Activated CD4-positive, alpha-beta T cell treated with anti-CD3 and anti-CD28 coated beads, Interleukin-2, amount 50 U/mL, for 24 hours (primary cell): ENCODE results near the gene TTC16.

Source experiments
- DNase-seq, 2 donors: peaks; one replicate each; pipeline ENCODE4 v3.0.0-alpha.2; 2020; ENCODE audit warnings: low read depth in 1 of 2, low spot score in 1 of 2

The TTC16 gene

DNA sequence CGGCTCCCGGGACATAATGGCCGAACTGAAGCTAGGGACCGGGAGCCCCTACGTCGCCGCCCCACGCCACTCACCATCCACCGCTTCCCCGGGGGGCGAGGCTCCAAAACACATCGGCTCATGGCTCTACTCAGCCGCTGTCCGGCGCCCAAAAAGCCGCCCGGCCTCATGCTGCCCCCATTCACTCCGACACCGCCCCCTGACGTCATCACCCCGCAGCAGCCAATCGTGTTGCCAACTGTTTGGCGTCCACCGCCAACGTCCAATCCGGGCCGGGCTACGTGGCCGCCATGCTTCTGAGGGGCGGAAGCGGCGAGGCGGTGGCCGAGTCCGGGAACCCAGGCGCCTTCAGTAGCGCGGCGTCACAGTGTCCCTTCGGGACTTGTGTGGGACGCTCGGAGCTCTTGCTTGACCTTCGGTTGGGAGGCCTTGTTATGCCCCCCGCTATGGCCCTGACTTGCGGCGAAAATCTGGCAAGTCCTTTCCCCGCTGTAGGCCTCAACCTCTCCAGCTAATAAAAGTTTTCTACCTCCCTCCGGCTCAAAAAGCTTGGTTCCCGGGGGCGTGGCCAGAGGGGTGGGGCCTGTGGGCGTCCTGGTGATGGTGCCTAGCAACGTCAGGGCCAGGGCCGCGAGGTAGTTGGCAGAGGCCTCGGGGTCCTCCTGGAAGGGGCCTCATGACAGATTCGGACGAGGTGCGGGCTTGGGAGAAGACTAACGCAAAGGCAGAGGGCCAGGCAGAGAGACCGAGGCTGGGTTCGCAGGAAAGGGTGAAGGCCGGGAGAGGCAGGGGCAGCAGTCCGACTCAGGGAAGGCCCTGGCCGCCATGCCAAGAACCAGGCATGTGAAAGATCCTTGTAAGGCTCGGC lies at the start of gene TTC16, which contains the start of gene PTRH1:
Gene TTC16 (plus strand): TSS at position 610 of the 868 bp plus-strand sequence. CDS start 67 bp downstream, at position 677.
Gene PTRH1 (minus strand): TSS at position 194 of the 868 bp plus-strand sequence. CDS start 24 bp downstream, at position 170.
- peak; percentile 94 to 96 for DNase-seq

DNA sequence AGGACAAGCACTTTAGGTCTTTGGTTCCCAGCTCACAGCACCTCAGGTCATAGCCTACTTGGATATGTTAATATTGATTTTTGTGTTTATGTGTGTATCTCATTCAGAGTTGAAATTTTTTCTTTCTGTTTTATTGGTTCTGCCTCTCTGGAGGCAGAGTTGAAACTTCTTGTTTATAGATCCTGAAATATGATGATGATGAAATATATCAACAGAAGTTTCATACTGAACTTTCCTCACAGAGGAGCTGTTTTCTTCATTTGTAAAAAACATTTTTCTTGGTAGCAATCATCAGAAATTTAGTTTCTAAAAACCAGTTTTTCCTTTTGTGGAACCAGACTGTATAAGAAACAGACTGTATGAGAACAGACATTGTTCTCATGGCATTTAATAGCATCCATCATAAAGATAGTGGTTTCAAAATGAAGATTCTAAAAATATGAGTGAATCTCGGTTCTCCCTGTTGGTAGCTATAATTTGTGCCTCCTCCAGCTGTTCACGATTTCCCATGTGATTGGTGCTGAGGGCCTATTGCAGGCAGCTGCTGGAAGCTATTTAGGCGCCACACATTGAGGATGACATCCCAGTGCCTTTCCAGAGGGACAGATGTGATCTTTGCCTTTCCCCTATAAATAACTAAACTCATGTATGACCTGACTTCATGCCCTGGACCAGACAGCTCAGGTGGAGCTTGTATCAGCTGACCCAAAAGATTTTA lies 48.6 kb upstream of the TTC16 start:
- DNase-seq, result no peak

- no peak for DNase-seq
Observed at GRCh38 chr9:127667906-127668305, 48.0 kb upstream of the TTC16 start.

DNA sequence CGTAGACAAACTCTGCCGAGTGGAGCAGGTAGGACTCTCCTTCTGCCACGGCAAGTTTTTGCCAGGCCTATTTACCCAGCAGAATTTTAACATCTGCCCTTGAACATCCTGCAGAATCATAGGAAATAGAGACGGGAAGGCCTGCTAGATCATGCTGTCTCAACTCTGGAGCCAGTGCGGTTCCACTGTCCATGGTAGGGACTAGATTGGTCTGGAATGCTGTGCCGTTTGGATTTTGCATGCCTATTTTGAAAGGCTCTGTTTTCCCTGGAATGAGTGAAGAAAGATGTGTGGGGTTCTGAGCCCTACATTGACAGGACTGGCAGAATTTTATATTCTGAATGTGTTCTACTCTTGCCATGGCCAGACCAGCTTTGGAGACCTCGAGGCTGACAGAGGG lies 42.6 kb upstream of the TTC16 start:
- no peak for DNase-seq

- no peak for DNase-seq
Observed at GRCh38 chr9:127676638-127677037, 39.2 kb upstream of the TTC16 start.

GRCh38 chr9:127679506-127679905 lies 36.4 kb upstream of the TTC16 start:
- DNase-seq, result no peak

- no peak for DNase-seq
Observed at GRCh38 chr9:127680226-127680625, 35.7 kb upstream of the TTC16 start.

- DNase-seq, result no peak
Observed at GRCh38 chr9:127680846-127681245, 35.0 kb upstream of the TTC16 start.

GRCh38 chr9:127682351-127683136 lies 33.3 kb upstream of the TTC16 start:
- DNase-seq, result no peak

DNA sequence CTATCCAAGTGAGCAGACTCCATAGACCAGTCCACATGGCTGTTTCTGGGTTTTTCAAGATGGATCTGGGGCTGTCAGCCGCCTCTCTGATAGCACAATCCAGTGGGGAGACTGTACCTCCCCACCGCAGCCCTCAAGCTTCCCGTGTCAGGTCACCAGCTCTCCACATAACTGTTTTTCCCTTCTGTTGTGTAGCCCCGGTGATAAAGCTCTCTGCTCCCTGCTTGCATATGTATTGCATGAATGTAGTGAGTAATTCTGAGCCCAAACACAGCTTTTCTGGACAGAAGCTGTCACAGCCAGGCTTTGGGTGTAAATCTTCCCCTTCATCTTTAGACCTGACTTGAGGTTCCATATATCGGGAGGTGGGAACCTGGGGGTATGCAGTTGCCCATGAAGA lies 32.2 kb upstream of the TTC16 start:
- no peak for DNase-seq

DNA sequence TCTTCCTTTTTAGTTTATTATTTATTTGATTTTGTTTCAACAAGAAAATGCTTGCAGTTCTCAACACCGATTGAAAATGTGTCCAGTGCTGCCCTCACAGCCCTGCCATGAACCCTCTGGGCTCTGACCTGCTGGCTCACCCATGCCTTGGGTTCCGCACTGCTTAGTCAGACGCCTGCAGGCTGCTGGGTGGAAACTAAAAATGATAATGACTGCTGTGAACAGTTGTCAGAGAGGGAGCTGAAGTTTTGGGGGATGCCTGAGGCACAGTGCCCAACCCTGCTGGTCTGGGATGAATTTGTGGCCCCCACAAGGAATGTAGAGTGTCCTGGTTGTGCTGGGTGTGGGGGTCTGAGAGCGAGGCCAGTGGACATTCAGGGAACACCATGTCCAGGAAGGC lies 31.3 kb upstream of the TTC16 start:
- no peak for DNase-seq

GRCh38 chr9:127686461-127687393 lies 29.2 kb upstream of the TTC16 start:
- DNase-seq, result no peak

GRCh38 chr9:127689329-127690000 lies 26.4 kb upstream of the TTC16 start:
- DNase-seq, result no peak

GRCh38 chr9:127690735-127691134 lies 25.1 kb upstream of the TTC16 start:
- no peak for DNase-seq

- no peak for DNase-seq
Observed at GRCh38 chr9:127692071-127692470, 23.8 kb upstream of the TTC16 start.

DNA sequence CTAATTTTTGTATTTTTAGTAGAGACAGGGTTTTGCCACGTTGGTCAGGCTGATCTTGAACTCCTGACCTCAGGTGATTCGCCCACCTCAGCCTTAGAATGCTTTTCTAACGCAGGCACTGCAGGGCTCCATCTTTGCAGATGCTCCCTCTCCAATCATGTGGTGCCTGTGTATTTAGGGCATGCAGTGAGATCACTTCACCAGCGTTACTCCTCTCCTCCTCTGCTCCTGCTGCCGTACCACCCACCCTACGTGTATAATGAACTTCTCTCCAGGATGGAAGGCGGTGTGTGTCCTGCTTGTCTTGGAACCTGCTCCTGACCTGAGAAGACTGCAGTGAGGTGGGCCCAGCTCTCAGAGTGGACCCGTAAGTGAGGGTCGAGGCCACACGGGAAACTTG lies 22.7 kb upstream of the TTC16 start:
- no peak for DNase-seq

GRCh38 chr9:127693697-127694096 lies 22.2 kb upstream of the TTC16 start:
- DNase-seq, result no peak

DNA sequence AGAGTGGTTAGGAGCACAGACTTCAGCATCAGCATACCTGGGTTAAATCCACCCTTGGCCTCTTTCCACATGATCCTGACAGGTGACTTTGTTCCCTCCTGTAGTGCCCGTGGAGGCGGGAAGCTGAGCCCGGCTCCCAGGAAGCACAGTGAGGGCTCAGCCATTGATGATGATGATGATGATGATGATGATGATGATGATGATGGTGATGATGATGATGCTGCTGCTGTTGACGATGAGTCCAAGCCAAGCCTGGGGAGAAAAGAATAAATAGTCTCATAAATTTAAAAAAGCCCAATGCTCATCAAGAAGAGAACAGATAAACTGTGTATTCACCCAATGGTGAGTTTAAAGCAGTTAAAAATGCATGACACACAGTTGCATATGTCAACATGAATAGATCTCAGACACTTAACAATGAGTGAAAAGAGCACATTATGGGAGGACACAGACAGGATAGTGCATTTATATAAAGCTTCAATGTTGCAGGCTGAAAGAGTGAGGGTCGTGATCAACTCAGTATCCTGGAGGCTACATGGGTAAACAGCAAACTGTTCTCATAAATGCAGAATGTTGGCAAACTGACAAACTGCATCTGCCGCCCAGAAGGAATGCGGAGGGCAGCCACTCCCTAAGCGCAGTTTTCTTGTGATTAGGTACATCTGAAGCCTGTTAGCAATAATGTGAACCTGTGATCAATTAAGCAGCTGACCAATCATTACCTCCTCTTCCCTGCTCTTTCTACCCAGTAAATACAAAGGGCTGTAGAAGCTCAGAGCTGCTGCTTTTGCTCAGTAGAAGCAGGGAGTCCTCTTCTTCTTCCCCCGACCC lies 20.8 kb upstream of the TTC16 start:
- DNase-seq, result no peak

GRCh38 chr9:127697575-127697974 lies 18.3 kb upstream of the TTC16 start:
- DNase-seq, result no peak
